GM13976 (cell line): Measurements from ENCODE around the gene CACNA2D3.

ENCODE experiments used
- DNase-seq: peaks from one replicate; pipeline ENCODE4 v3.0.0; 2012; ENCODE audit warnings: low spot score
- in situ Hi-C: fragments of 300-500 bp; cut with MboI; formaldehyde crosslinking; loops from one replicate; pipeline ENCODE4 v1.12.0; 2022; ENCODE audit warnings: low sequenced_read_pairs, mixed read lengths, inconsistent platforms; ENCODE audit not compliant: unreplicated experiment
- TF ChIP-seq, protein P1 (sequence below): IDR thresholded peaks from 2 replicates; pipeline ENCODE4 v1.5.1; 2012; ENCODE audit warnings: borderline replicate concordance, mild to moderate bottlenecking; ENCODE audit not compliant: insufficient read depth; ENCODE audit errors: extremely low read depth, missing control alignments, control extremely low read depth

CACNA2D3 gene

DNA sequence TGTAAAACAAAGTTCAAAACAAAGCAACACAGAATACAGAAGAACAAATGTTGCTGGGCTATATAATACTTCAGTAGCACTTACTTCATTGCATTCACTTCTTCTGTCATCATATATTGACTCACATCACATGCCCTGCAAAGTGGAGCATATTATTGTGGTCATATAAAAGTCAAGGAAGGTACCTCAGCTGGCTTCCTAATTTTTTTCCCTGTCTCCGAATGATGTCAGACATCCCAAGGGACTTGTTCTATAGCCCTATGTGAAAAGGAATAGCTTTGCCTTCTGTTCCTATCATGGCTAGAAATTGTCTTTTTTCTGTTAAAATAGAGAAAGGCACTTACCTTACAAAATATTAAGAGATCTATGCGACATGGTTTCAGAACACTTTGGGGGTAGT is 696.1 kb downstream of the CACNA2D3 start:
- no peak for DNase-seq
- in situ Hi-C loops, result no loop called here
- TF ChIP-seq, protein P1, sequence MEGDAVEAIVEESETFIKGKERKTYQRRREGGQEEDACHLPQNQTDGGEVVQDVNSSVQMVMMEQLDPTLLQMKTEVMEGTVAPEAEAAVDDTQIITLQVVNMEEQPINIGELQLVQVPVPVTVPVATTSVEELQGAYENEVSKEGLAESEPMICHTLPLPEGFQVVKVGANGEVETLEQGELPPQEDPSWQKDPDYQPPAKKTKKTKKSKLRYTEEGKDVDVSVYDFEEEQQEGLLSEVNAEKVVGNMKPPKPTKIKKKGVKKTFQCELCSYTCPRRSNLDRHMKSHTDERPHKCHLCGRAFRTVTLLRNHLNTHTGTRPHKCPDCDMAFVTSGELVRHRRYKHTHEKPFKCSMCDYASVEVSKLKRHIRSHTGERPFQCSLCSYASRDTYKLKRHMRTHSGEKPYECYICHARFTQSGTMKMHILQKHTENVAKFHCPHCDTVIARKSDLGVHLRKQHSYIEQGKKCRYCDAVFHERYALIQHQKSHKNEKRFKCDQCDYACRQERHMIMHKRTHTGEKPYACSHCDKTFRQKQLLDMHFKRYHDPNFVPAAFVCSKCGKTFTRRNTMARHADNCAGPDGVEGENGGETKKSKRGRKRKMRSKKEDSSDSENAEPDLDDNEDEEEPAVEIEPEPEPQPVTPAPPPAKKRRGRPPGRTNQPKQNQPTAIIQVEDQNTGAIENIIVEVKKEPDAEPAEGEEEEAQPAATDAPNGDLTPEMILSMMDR, result no peak

DNA sequence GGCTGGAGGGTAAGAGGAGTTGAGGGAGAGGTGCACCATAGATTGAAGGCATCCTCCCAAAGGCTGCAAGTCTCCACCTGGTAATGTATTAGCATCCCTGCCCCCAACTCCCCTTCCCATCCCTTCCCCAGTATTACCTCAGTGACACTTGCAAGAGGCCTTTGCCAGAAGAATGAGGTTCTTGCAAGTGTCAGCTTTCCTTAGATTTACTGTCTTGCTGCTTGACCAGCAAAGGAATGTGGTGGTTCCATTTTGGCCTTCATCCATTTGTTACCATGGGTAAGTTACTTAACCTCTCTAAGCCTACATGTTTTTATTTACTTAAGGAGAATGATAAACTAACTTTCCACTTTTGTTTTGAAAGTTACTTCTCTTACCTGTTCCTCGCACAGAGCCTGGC is 696.6 kb downstream of the CACNA2D3 start:
- TF ChIP-seq, protein P1, result no peak
- in situ Hi-C loops, result no loop called here
- DNase-seq, result no peak

DNA sequence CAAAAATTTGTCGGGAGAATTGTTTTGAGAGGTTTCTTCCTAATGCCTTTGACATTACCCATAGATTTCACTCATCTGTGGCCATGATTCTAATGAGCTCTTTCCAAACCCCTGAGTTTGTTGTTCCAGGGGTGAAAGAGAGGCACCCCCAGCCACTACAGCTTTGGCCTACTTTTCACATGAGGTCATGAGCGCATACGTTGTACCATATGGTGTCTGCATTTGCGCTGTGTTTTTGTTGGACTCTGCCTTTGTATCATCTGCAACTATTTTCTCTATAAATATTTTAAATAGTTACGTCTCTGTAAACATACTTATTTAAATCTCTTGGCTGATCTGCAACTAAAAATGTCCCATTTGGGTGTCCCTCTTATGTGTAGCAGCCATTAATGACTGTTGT is 697.6 kb downstream of the CACNA2D3 start:
- DNase-seq, result no peak
- in situ Hi-C loops, result no loop called here
- TF ChIP-seq, protein P1, result no peak

DNA sequence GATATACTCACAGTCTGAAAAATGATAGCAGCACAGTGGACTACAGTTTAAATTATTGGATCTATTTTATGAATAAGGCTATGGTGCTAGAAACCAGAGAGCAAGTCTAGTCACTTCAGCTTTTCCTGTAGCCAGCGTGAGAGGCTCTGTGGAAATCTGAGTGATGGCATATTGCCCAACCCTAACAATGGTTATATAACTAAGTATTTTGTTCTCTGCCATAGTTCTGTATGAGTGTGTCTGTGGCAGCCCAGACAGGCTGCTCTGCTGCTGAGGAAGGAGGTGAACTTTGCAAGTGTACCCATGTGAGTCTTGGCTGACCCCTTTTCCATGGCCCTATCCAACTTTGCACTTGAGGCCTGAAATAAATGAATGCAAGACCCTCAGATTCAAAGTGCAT is 699.9 kb downstream of the CACNA2D3 start:
- in situ Hi-C loops, result no loop called here
- TF ChIP-seq, protein P1, result no peak
- DNase-seq, result no peak

DNA sequence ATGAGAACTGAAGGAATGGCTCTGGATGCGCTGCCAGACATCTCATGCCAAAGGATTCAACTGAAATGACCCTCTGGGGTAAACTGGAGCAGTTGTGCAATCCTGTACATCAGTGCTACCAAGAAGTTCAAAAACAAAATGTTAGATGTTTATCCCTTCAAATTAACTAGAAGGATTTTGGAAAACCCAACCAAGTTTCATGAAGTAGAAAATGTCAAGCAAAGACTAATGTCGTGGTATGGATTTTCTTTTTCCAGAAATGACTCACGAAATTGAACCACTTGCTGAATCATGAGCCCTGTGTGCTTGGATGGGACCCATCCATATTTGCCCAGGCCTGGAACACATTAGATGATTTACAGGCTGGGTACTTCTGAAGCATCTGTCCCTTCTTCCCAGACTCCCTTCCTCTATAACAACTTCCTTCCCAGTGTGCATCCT is 703.9 kb downstream of the CACNA2D3 start:
- no peak for DNase-seq
- TF ChIP-seq, protein P1, result no peak
- in situ Hi-C loops, result no loop called here

DNA sequence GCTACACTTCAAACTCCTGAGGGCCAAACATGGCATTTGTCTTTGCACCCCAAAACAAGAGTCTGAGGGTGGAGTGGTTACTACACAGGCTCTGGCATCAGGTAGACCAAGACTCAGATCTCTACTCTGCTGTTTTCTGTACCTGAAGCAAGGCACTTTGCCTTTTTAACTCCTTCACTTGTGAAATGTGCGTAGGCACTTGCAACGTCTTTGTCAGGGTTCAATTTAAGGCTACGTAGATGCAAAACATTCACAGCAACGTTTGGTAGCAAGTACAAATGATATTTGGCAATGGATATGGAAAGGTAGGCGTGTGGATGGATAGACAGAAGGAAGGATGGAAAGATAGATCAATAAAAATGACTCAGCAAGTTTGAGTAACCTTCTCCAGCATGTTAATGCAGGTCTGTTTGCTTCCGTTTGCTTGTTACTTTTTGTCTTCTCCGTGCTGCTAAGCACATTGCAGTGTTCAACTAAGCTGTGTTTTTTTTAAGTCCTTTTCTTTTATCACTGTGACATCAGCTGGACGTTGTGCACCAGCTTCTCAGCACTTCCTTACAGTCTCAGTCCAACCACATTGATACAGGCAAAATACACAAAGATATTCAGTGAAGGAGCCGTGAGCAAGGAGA is 704.8 kb downstream of the CACNA2D3 start:
- no peak for DNase-seq
- in situ Hi-C loops, result no loop called here
- TF ChIP-seq, protein P1, result no peak
